ENCODE results near the gene DSG4.

Gene DSG4

GRCh38 chr18:31426021-31426420 is 49.4 kb downstream of the DSG4 start:
- Histone ChIP-seq H3K4me1 (ENCODE audit: low read length) (no peaks in the 10 kb centered on the region), H3K79me2 (ENCODE audit: low read length) (no peaks in the 10 kb centered on the region), H3K9me3 (replicated peaks; ENCODE audit: insufficient read depth, low read length) (no peaks in the 10 kb centered on the region), H3K9me2 (replicated peaks; ENCODE audit: insufficient read depth, low read length) (no peaks in the 10 kb centered on the region), H3K4me3 (ENCODE audit: low read length) (no peak overlapping the region), H3K9ac (ENCODE audit: low read length) (no peak overlapping the region), H4K20me1 (ENCODE audit: insufficient read depth, low read length) (no peaks in the 10 kb centered on the region), H3K27me3 (replicated peaks; ENCODE audit: insufficient read depth, low read length) (no peaks in the 10 kb centered on the region), H3K4me2 (ENCODE audit: low read depth, low read length) (no peak overlapping the region), H2AFZ (ENCODE audit: low read length) (no peak overlapping the region), H3F3A (ENCODE audit: insufficient read depth, low read length) (no peaks in the 10 kb centered on the region), H3K36me3 (replicated peaks; ENCODE audit: insufficient read depth, low read length) (no peaks in the 10 kb centered on the region), H3K27ac (ENCODE audit: low read length) (no peak overlapping the region)
- no peak for DNase-seq
- TF ChIP-seq CTCF (IDR thresholded peaks at IDR 0.05; ENCODE audit: low read length) (no peak), EZH2 (optimal IDR thresholded peaks at IDR 0.05; ENCODE audit: low read depth, low read length) (no peak)

- H3F3A ChIP-seq (ENCODE audit: insufficient read depth, low read length), result no peaks in the 10 kb centered on the region
- no peaks in the 10 kb centered on the region for H3K9me2 ChIP-seq (replicated peaks; ENCODE audit: insufficient read depth, low read length)
- H3K79me2 ChIP-seq (ENCODE audit: low read length), result no peaks in the 10 kb centered on the region
- no peaks in the 10 kb centered on the region for H4K20me1 ChIP-seq (ENCODE audit: insufficient read depth, low read length)
- no peak for TF ChIP-seq EZH2phosphoT487 (IDR thresholded peaks at IDR 0.05; ENCODE audit: low read length)
- H3K4me1 ChIP-seq (ENCODE audit: low read length), result no peaks in the 10 kb centered on the region
- no peak overlapping the region for H3K4me2 ChIP-seq (ENCODE audit: low read depth, low read length)
- no peak overlapping the region for H3K9ac ChIP-seq (ENCODE audit: low read length)
- no peaks in the 10 kb centered on the region for H3K36me3 ChIP-seq (replicated peaks; ENCODE audit: insufficient read depth, low read length)
- H2AFZ ChIP-seq (ENCODE audit: low read length), result no peak overlapping the region
- H3K27ac ChIP-seq (ENCODE audit: low read length), result no peak overlapping the region
- no peaks in the 10 kb centered on the region for H3K27me3 ChIP-seq (replicated peaks; ENCODE audit: insufficient read depth, low read length)
- no peak overlapping the region for H3K4me3 ChIP-seq (ENCODE audit: low read length)
- DNase-seq, result no peak
- no peaks in the 10 kb centered on the region for H3K9me3 ChIP-seq (replicated peaks; ENCODE audit: insufficient read depth, low read length)
Observed at GRCh38 chr18:31426871-31427406, 50.4 kb downstream of the DSG4 start.

GRCh38 chr18:31428211-31428610 is 51.6 kb downstream of the DSG4 start:
- Histone ChIP-seq H3K4me2 (ENCODE audit: low read depth, low read length) (no peak overlapping the region), H3F3A (ENCODE audit: insufficient read depth, low read length) (no peaks in the 10 kb centered on the region), H3K27me3 (replicated peaks; ENCODE audit: insufficient read depth, low read length) (no peaks in the 10 kb centered on the region), H3K9me3 (replicated peaks; ENCODE audit: insufficient read depth, low read length) (no peaks in the 10 kb centered on the region), H3K9ac (ENCODE audit: low read length) (no peak overlapping the region), H3K4me3 (ENCODE audit: low read length) (no peak overlapping the region), H3K4me1 (ENCODE audit: low read length) (no peaks in the 10 kb centered on the region), H3K27ac (ENCODE audit: low read length) (no peak overlapping the region), H3K79me2 (ENCODE audit: low read length) (no peaks in the 10 kb centered on the region), H2AFZ (ENCODE audit: low read length) (no peak overlapping the region), H3K36me3 (replicated peaks; ENCODE audit: insufficient read depth, low read length) (no peaks in the 10 kb centered on the region), H3K9me2 (replicated peaks; ENCODE audit: insufficient read depth, low read length) (no peaks in the 10 kb centered on the region), H4K20me1 (ENCODE audit: insufficient read depth, low read length) (no peaks in the 10 kb centered on the region)
- DNase-seq, result no peak
- no peak for TF ChIP-seq CTCF (IDR thresholded peaks at IDR 0.05; ENCODE audit: low read length)
- no peak for TF ChIP-seq EZH2 (optimal IDR thresholded peaks at IDR 0.05; ENCODE audit: low read depth, low read length)
- TF ChIP-seq EZH2phosphoT487 (IDR thresholded peaks at IDR 0.05; ENCODE audit: low read length), result no peak

- H3F3A ChIP-seq (ENCODE audit: insufficient read depth, low read length), result no peaks in the 10 kb centered on the region
- DNase-seq, result no peak
- H2AFZ ChIP-seq (ENCODE audit: low read length), result no peak overlapping the region
- H3K4me3 ChIP-seq (ENCODE audit: low read length), result no peak overlapping the region
- no peaks in the 10 kb centered on the region for H3K9me3 ChIP-seq (replicated peaks; ENCODE audit: insufficient read depth, low read length)
- H3K9me2 ChIP-seq (replicated peaks; ENCODE audit: insufficient read depth, low read length), result no peaks in the 10 kb centered on the region
- no peak overlapping the region for H3K4me2 ChIP-seq (ENCODE audit: low read depth, low read length)
- no peaks in the 10 kb centered on the region for H4K20me1 ChIP-seq (ENCODE audit: insufficient read depth, low read length)
- TF ChIP-seq CTCF (IDR thresholded peaks at IDR 0.05; ENCODE audit: low read length) (no peak), EZH2 (optimal IDR thresholded peaks at IDR 0.05; ENCODE audit: low read depth, low read length) (no peak), EZH2phosphoT487 (IDR thresholded peaks at IDR 0.05; ENCODE audit: low read length) (no peak)
- H3K27me3 ChIP-seq (replicated peaks; ENCODE audit: insufficient read depth, low read length), result no peaks in the 10 kb centered on the region
- H3K79me2 ChIP-seq (ENCODE audit: low read length), result no peaks in the 10 kb centered on the region
- no peaks in the 10 kb centered on the region for H3K36me3 ChIP-seq (replicated peaks; ENCODE audit: insufficient read depth, low read length)
- no peak overlapping the region for H3K9ac ChIP-seq (ENCODE audit: low read length)
- no peaks in the 10 kb centered on the region for H3K4me1 ChIP-seq (ENCODE audit: low read length)
- H3K27ac ChIP-seq (ENCODE audit: low read length), result no peak overlapping the region
Observed at GRCh38 chr18:31429623-31430022, 53.0 kb downstream of the DSG4 start.
